Suprapubic skin (tissue), 4 donors: ENCODE data around the gene LDHB. TPM values are rescaled to one million over a fixed set of nuclear protein-coding genes. Genes with fewer than 3 reads are reported as not detected.
"Not testable (repeated sequence)": the region's sequence is repeated elsewhere in the genome, so short reads cannot be mapped to it uniquely, and the experiment has no call there.

Source experiments
- DNase-seq, 2 donors: peaks; one replicate each; pipeline ENCODE4 v3.0.0-alpha.2; 2019; ENCODE audit warnings: low spot score in 2 of 2
- H3K27ac ChIP-seq: fragments of 200-600 bp; sonication (generic); one replicate; pipeline ENCODE4 v1.5.1; 2019
- H3K27me3 ChIP-seq: fragments of 200-600 bp; sonication (generic); one replicate; pipeline ENCODE4 v1.5.1; 2019
- H3K36me3 ChIP-seq: fragments of 200-600 bp; sonication (generic); one replicate; pipeline ENCODE4 v1.5.1; 2019
- H3K4me1 ChIP-seq: fragments of 200-600 bp; sonication (generic); one replicate; pipeline ENCODE4 v1.5.1; 2019
- H3K4me3 ChIP-seq: fragments of 200-600 bp; sonication (generic); one replicate; pipeline ENCODE4 v1.5.1; 2019; ENCODE audit warnings: mild to moderate bottlenecking
- H3K9me3 ChIP-seq: fragments of 200-600 bp; sonication (generic); one replicate; pipeline ENCODE4 v1.5.1; 2019
- EP300 ChIP-seq: sonication (generic); formaldehyde crosslinking; IDR thresholded peaks from one replicate; pipeline ENCODE4 v1.6.1; 2017; ENCODE audit warnings: antibody characterized with exemption
- POLR2A ChIP-seq, 2 donors: fragments of 450-650 bp; IDR thresholded peaks; one replicate each; pipeline ENCODE4 v1.6.1; 2017; ENCODE audit warnings: antibody characterized with exemption in 2 of 2, mild to moderate bottlenecking in 2 of 2, moderate library complexity in 2 of 2
- POLR2AphosphoS5 ChIP-seq, 3 donors: sonication (generic); formaldehyde crosslinking; IDR thresholded peaks; one replicate each; pipeline ENCODE4 v1.6.1; 2017; ENCODE audit warnings: antibody characterized with exemption in 3 of 3
- WGBS: methylation state at CpG from one replicate; pipeline ENCODE4 v1.1.5; 2018; 5-methylcytosine and 5-hydroxymethylcytosine counted together
- total RNA-seq, 4 donors: library from RNA; depleted of rRNA; stranded (reverse); fragments of >200 nt; gene quantifications; one replicate each; pipeline ENCODE4 v1.1.0, GENCODE V29; 2016
- TF ChIP-seq, protein P1 (sequence below), 2 donors: fragments of 200-600 bp in 1 of 2; fragments of 450-650 bp in 1 of 2; sonication (generic) in 1 of 2; IDR thresholded peaks; one replicate each; pipeline ENCODE4 v1.5.1; 2016 to 2019; ENCODE audit warnings: antibody characterized with exemption in 2 of 2, mild to moderate bottlenecking in 1 of 2, moderate library complexity in 1 of 2

The LDHB gene
- total RNA-seq, 4 donors from 2014 or later: 49.9 to 79.9 (median 71.2) TPM

DNA sequence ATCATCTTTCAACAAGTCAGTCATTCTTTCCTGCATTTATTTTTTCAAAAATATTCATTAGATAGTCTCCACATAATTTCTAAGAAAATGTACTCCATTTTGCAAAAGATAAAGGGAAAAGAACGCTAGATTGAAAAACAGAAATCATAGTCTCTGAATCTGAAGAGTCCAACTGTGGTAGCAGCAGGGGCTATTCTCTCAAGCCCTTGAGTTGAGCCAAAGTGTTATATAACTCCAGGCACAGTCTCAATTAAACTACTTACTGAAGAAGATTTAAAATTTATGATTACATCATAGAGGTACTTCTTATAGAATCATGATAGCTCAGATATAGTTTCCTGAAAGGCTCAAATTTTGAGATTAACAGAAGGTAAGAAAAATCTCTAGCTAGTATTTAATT lies 5.8 kb downstream of the LDHB start:
- Histone ChIP-seq H3K4me3 (no peak overlapping the region), H3K27ac (no peak overlapping the region), H3K36me3 (peaks cover 32% of the 10 kb centered on the region), H3K27me3 (no peaks in the 10 kb centered on the region), H3K9me3 (no peaks in the 10 kb centered on the region), H3K4me1 (peaks cover 10% of the 10 kb centered on the region)
- TF ChIP-seq, protein P1, sequence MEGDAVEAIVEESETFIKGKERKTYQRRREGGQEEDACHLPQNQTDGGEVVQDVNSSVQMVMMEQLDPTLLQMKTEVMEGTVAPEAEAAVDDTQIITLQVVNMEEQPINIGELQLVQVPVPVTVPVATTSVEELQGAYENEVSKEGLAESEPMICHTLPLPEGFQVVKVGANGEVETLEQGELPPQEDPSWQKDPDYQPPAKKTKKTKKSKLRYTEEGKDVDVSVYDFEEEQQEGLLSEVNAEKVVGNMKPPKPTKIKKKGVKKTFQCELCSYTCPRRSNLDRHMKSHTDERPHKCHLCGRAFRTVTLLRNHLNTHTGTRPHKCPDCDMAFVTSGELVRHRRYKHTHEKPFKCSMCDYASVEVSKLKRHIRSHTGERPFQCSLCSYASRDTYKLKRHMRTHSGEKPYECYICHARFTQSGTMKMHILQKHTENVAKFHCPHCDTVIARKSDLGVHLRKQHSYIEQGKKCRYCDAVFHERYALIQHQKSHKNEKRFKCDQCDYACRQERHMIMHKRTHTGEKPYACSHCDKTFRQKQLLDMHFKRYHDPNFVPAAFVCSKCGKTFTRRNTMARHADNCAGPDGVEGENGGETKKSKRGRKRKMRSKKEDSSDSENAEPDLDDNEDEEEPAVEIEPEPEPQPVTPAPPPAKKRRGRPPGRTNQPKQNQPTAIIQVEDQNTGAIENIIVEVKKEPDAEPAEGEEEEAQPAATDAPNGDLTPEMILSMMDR (IDR thresholded peaks at IDR 0.05): no peak
- TF ChIP-seq POLR2AphosphoS5 (IDR thresholded peaks at IDR 0.05) (no peak), EP300 (no peak), POLR2A (IDR thresholded peaks at IDR 0.05) (no peak)
- WGBS: 93% methylated on average over 1 of the region's 1 CpG
- DNase-seq: no peak

- H3K9me3 ChIP-seq: no peaks in the 10 kb centered on the region
- no peak overlapping the region for H3K27ac ChIP-seq
- peaks cover 36% of the 10 kb centered on the region for H3K36me3 ChIP-seq
- no peaks in the 10 kb centered on the region for H3K27me3 ChIP-seq
- no peak for TF ChIP-seq POLR2AphosphoS5 (IDR thresholded peaks at IDR 0.05)
- TF ChIP-seq POLR2A (IDR thresholded peaks at IDR 0.05): no peak
- TF ChIP-seq EP300: no peak
- TF ChIP-seq, protein P1 (IDR thresholded peaks at IDR 0.05): no peak
- peaks cover 4% of the 10 kb centered on the region for H3K4me1 ChIP-seq
- no peak for DNase-seq
- no peak overlapping the region for H3K4me3 ChIP-seq
- WGBS: 89% methylated on average over 1 of the region's 1 CpG
Observed at GRCh38 chr12:21650997-21651396, 6.6 kb downstream of the LDHB start.

GRCh38 chr12:21649034-21649433 lies 8.6 kb downstream of the LDHB start:
- Histone ChIP-seq H3K4me1 (no peaks in the 10 kb centered on the region), H3K9me3 (no peaks in the 10 kb centered on the region), H3K27me3 (no peaks in the 10 kb centered on the region), H3K4me3 (no peak overlapping the region), H3K36me3 (peaks cover 38% of the 10 kb centered on the region), H3K27ac (no peak overlapping the region)
- TF ChIP-seq, protein P1 (IDR thresholded peaks at IDR 0.05): no peak
- TF ChIP-seq POLR2A (IDR thresholded peaks at IDR 0.05) (no peak), POLR2AphosphoS5 (IDR thresholded peaks at IDR 0.05) (no peak), EP300 (no peak)
- WGBS: 56% methylated on average over 3 of the region's 3 CpGs
- DNase-seq: no peak

DNA sequence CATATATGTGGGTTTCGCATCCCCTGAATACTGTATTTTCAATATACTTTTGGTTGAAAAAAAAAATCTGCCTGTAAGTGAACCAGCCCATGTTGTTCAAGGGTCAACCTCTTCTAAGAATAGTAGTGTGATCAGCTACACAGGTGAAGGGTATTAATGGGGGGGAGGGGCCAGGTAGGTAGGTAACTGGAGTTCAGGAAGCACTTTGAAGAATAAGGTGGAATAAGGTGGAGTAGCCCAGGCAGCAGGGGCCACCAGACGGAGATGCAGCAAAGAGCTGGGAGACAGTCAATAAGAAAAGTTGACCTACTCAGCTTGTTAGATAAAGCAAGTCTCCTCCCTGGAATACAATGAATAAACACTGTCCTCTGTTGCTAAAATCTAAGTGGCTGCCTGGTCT lies 9.3 kb downstream of the LDHB start:
- WGBS: 95% methylated on average over 2 of the region's 2 CpGs
- no peak overlapping the region for H3K27ac ChIP-seq
- no peaks in the 10 kb centered on the region for H3K9me3 ChIP-seq
- DNase-seq: no peak
- H3K36me3 ChIP-seq: peaks cover 40% of the 10 kb centered on the region
- no peaks in the 10 kb centered on the region for H3K4me1 ChIP-seq
- TF ChIP-seq EP300: no peak
- TF ChIP-seq, protein P1 (IDR thresholded peaks at IDR 0.05): no peak
- no peak for TF ChIP-seq POLR2A (IDR thresholded peaks at IDR 0.05)
- no peak for TF ChIP-seq POLR2AphosphoS5 (IDR thresholded peaks at IDR 0.05)
- H3K27me3 ChIP-seq: no peaks in the 10 kb centered on the region
- no peak overlapping the region for H3K4me3 ChIP-seq

- Histone ChIP-seq H3K27ac (no peak overlapping the region), H3K4me1 (peaks cover 3% of the 10 kb centered on the region), H3K4me3 (no peak overlapping the region), H3K9me3 (no peaks in the 10 kb centered on the region), H3K36me3 (peaks cover 39% of the 10 kb centered on the region), H3K27me3 (no peaks in the 10 kb centered on the region)
- no peak for DNase-seq
- TF ChIP-seq EP300: no peak
- no peak for TF ChIP-seq POLR2A (IDR thresholded peaks at IDR 0.05)
- TF ChIP-seq, protein P1 (IDR thresholded peaks at IDR 0.05): no peak
- TF ChIP-seq POLR2AphosphoS5 (IDR thresholded peaks at IDR 0.05): no peak
Observed at GRCh38 chr12:21647179-21647578, 10.5 kb downstream of the LDHB start.

- not testable (repeated sequence) for H3K4me1 ChIP-seq, H3K27ac ChIP-seq, H3K4me3 ChIP-seq, DNase-seq, H3K27me3 ChIP-seq, H3K9me3 ChIP-seq
- WGBS: 80% methylated on average over 7 of the region's 7 CpGs
- H3K36me3 ChIP-seq: peaks cover 34% of the 10 kb centered on the region
Observed at GRCh38 chr12:21645041-21645500, 12.6 kb downstream of the LDHB start.
